PC-3 (cell line): Measurements from ENCODE around the gene XPR1.

Source experiments
- EZH2phosphoT487 ChIP-seq: fragments of 300-600 bp; sonication (generic); IDR thresholded peaks from 2 replicates; pipeline ENCODE4 v1.6.1; 2018; ENCODE audit warnings: mild to moderate bottlenecking, antibody characterized with exemption, low read length, borderline replicate concordance
- TF ChIP-seq, protein P1 (sequence below): fragments of 300-600 bp; sonication (generic); conservative IDR thresholded peaks from 2 replicates; pipeline ENCODE4 v1.5.1; 2017; ENCODE audit warnings: antibody characterized with exemption, low read depth, mild to moderate bottlenecking, low read length

DNA sequence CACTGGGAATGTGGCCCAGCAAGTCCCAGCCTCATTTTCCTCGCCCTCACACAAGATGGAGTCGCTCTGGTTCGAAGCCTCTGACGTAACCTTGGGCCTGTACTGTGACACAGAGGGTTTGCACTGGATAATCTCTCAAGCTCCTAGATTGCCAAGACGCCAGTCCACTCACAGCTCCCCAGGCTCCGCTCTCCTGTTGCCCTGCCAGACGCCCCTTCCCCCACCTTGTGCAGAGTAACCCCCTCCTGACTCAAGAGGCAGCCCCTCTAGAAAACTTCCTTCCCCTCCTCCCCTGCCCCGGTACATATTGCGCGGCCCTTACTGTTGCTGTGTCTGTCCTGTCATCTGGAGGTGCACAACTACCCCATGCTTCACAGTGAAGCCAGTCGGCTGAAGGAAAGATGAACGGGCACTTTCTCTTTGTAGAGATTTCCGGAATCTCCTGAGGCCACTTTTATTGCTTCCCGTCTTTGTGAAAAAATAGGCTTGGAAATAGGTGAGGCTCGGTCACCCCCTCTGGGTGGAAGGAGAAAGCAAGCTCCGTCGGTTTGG lies 279.9 kb downstream of the XPR1 start:
- TF ChIP-seq, protein P1, sequence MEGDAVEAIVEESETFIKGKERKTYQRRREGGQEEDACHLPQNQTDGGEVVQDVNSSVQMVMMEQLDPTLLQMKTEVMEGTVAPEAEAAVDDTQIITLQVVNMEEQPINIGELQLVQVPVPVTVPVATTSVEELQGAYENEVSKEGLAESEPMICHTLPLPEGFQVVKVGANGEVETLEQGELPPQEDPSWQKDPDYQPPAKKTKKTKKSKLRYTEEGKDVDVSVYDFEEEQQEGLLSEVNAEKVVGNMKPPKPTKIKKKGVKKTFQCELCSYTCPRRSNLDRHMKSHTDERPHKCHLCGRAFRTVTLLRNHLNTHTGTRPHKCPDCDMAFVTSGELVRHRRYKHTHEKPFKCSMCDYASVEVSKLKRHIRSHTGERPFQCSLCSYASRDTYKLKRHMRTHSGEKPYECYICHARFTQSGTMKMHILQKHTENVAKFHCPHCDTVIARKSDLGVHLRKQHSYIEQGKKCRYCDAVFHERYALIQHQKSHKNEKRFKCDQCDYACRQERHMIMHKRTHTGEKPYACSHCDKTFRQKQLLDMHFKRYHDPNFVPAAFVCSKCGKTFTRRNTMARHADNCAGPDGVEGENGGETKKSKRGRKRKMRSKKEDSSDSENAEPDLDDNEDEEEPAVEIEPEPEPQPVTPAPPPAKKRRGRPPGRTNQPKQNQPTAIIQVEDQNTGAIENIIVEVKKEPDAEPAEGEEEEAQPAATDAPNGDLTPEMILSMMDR = no peak
- no peak for TF ChIP-seq EZH2phosphoT487
